GM23338 (cell line): Measurements from ENCODE around the gene PTPN9. TPM values are rescaled to one million over a fixed set of nuclear protein-coding genes. Genes with fewer than 3 reads are reported as not detected.

Experiments used
- ETS1 ChIP-seq: IDR thresholded peaks from 2 replicates; pipeline ENCODE4 v1.6.1; 2016; ENCODE audit warnings: antibody characterized with exemption
- EZH2 ChIP-seq: fragments of 200-600 bp; sonication (generic); IDR thresholded peaks from one replicate; pipeline ENCODE4 v1.8.0; 2017; ENCODE audit warnings: antibody characterized with exemption, mild to moderate bottlenecking, low read depth; ENCODE audit not compliant: unreplicated experiment
- EZH2phosphoT487 ChIP-seq: fragments of 200-600 bp; sonication (generic); IDR thresholded peaks from one replicate; pipeline ENCODE4 v1.8.1; 2018; ENCODE audit warnings: antibody characterized with exemption; ENCODE audit not compliant: unreplicated experiment
- JUNB ChIP-seq: IDR thresholded peaks from one replicate; pipeline ENCODE4 v1.6.1; 2016; ENCODE audit warnings: antibody characterized with exemption; ENCODE audit not compliant: unreplicated experiment
- POLR2AphosphoS5 ChIP-seq: IDR thresholded peaks from 2 replicates; pipeline ENCODE4 v1.6.1; 2016; ENCODE audit warnings: antibody characterized with exemption, low read depth
- REST ChIP-seq: IDR thresholded peaks from one replicate; pipeline ENCODE4 v1.6.1; 2018; ENCODE audit warnings: antibody characterized with exemption; ENCODE audit not compliant: unreplicated experiment
- STAT1 ChIP-seq: IDR thresholded peaks from one replicate; pipeline ENCODE4 v1.6.1; 2016; ENCODE audit warnings: antibody characterized with exemption; ENCODE audit not compliant: unreplicated experiment
- ZNF331 ChIP-seq: fragments of 250-450 bp; sonication (Bioruptor Pico); IDR thresholded peaks from 2 replicates; pipeline ENCODE4 v1.5.0; 2020; ENCODE audit warnings: low read depth, mild to moderate bottlenecking, moderate library complexity
- ZNF462 ChIP-seq: fragments of 250-450 bp; sonication (Bioruptor Pico); IDR thresholded peaks from 2 replicates; pipeline ENCODE4 v1.5.0; 2020; ENCODE audit warnings: mild to moderate bottlenecking, moderate library complexity
- polyA plus RNA-seq: library from polyadenylated mRNA; unstranded; fragments of >200 nt; fragmentation: Nextera tagmentation; extraction: Ambion mirVana; gene quantifications from 2 replicates; pipeline ENCODE4 v1.2.1, GENCODE V29; 2016
- total RNA-seq: library from RNA; depleted of rRNA; stranded (reverse); fragments of >200 nt; shearing (Covaris generic); gene quantifications from 2 replicates; pipeline ENCODE4 v1.2.3, GENCODE V29; 2014

The PTPN9 gene
- total and polyA plus RNA-seq, 2 experiments from 2014 or later: 12.1 to 32.7 TPM

GRCh38 chr15:75577401-75578172 lies 1.5 kb downstream of the PTPN9 start (continued):
- TF ChIP-seq ZNF462: no peak
- TF ChIP-seq STAT1: no peak
- TF ChIP-seq EZH2: no peak
- no peak for TF ChIP-seq JUNB
- no peak for TF ChIP-seq EZH2phosphoT487
- no peak for TF ChIP-seq ETS1
- TF ChIP-seq ZNF331 (CRISPR knock-in tag): no peak
- no peak for TF ChIP-seq REST
- TF ChIP-seq POLR2AphosphoS5: no peak
